Measurements from ENCODE around the gene VEGFD.

GRCh38 chrX:15301924-15302323 is 82.3 kb downstream of the VEGFD start:
- TF ChIP-seq CTCF (IDR thresholded peaks at IDR 0.05; ENCODE audit: extremely low read depth in 1 of 2, insufficient read depth in 1 of 2, low read depth in 1 of 2, low read length in 2 of 2) (no peak), POLR2A (IDR thresholded peaks at IDR 0.05; ENCODE audit: low read depth, low read length) (no peak), JUN (IDR thresholded peaks at IDR 0.05; ENCODE audit: borderline replicate concordance, insufficient read depth, insufficient read length, low read depth) (no peak), MAX (IDR thresholded peaks at IDR 0.05; ENCODE audit: insufficient read depth, insufficient read length) (no peak), EZH2 (IDR thresholded peaks at IDR 0.05; ENCODE audit: borderline replicate concordance, low read depth, low read length, severe bottlenecking) (no peak), FOS (IDR thresholded peaks at IDR 0.05; ENCODE audit: borderline replicate concordance, insufficient read depth, low read length) (no peak), POLR2AphosphoS5 (IDR thresholded peaks at IDR 0.05; ENCODE audit: insufficient read depth, low read depth, low read length) (no peak), MYC (IDR thresholded peaks at IDR 0.05; ENCODE audit: low read depth, low read length) (no peak)
